Measurements from ENCODE around the gene RIOK1. TPM values are rescaled to one million over a fixed set of nuclear protein-coding genes. Genes with fewer than 3 reads are reported as not detected.
A peak's percentile ranks its signal among the peaks of the same experiment; 100 is the strongest.

Gene RIOK1
- total and polyA plus RNA-seq, 12 donors = 6.0 to 21.1 (median 14.9) TPM

- intact Hi-C loops (cut with DNase I) = loop anchor here in 1 of 2 donors (10.0 kb wide), 1 partner anchor 114 kb away; no protein-coding TSS in a partner anchor
- 0 to 3% (median 1%) methylated on average over 6 to 11 of the region's 11 CpGs for WGBS, 4 donors
Measured at GRCh38 chr6:7389162-7389450, 502 bp upstream of the RIOK1 start.

DNA sequence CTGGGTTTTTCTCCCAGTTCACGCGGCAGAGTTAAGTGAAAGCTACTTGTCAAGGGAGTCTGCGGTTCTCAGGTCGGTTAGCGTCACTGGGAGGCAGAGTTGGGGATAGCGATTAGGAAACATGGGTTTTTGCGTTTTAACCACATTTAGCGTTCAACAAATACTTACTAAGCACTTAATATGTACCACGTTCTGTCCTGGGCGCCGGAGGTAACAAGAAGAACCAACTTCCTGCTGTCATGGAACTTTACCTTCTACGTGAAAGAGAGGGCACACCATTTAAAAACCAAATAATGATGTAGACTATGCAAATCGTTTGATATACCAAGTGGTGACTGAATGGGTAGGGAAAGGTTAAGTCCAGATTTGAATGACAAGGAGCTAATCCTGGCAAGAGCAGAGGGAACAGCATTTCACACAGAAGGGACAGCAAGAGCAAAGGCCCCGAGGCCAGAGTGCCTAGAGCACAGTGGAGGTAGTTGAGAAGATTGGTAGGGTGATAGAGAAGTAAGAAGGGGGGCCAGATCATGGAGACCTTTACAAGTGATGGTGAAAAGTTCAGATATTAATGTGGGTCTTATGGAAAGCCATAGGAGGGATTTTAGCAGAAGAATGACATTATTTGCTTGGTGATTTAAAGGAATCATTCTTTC is 744 bp downstream of the RIOK1 start:
- 2% methylated on average over 14 of the region's 14 CpGs for WGBS, 4 donors
- peak overlapping the region; percentile 29 to 83 (median 76) for H3K4me3 ChIP-seq
- no peak for DNase-seq
- H3K36me3 ChIP-seq (replicated peaks in 1 of 2) = peaks cover 0 to 8% of the 10 kb centered on the region in 2 donors
- intact Hi-C loops (cut with DNase I) = no loop called here
- H3K27ac ChIP-seq = peak overlapping the region; percentile 87 to 93 (median 91)
- H3K4me1 ChIP-seq (replicated peaks in 1 of 2) = peaks cover 11 to 37% of the 10 kb centered on the region in 2 donors
- no peaks in the 10 kb centered on the region for H3K9me3 ChIP-seq (replicated peaks in 1 of 3)
- TF ChIP-seq POLR2A (IDR thresholded peaks at IDR 0.05) (no peak), CTCF (IDR thresholded peaks at IDR 0.05) (no peak)
- H3K27me3 ChIP-seq = no peaks in the 10 kb centered on the region

More at GRCh38 chr6:7389162-7389450, 502 bp upstream of the RIOK1 start:
- Histone ChIP-seq H3K27me3 (no peaks in the 10 kb centered on the region), H3K4me1 (replicated peaks in 1 of 2) (peaks cover 11 to 37% of the 10 kb centered on the region in 2 donors), H3K36me3 (replicated peaks in 1 of 2) (no peaks in the 10 kb centered on the region), H3K4me3 (peak overlapping the region; percentile 17 to 83 (median 76)), H3K9me3 (replicated peaks in 1 of 3) (no peaks in the 10 kb centered on the region), H3K27ac (peak overlapping the region; percentile 87 to 93 (median 91))
- TF ChIP-seq CTCF (IDR thresholded peaks at IDR 0.05) = no peak
- TF ChIP-seq POLR2A (IDR thresholded peaks at IDR 0.05) = no peak
- DNase-seq = peak in 6 of 7 donors; percentile 68 to 84 (median 81)

- WGBS, 4 donors = 70 to 83% (median 80%) methylated on average over 4 of the region's 4 CpGs
- Histone ChIP-seq H3K36me3 (replicated peaks in 1 of 2) (peaks cover 0 to 16% of the 10 kb centered on the region in 2 donors), H3K27ac (no peak overlapping the region), H3K27me3 (no peaks in the 10 kb centered on the region), H3K9me3 (replicated peaks in 1 of 3) (no peaks in the 10 kb centered on the region), H3K4me3 (no peak overlapping the region), H3K4me1 (replicated peaks in 1 of 2) (peaks cover 11 to 37% of the 10 kb centered on the region in 2 donors)
- no peak for TF ChIP-seq POLR2A (IDR thresholded peaks at IDR 0.05)
- no peak for TF ChIP-seq CTCF (IDR thresholded peaks at IDR 0.05)
- intact Hi-C loops (cut with DNase I) = no loop called here
- DNase-seq = no peak
Measured at GRCh38 chr6:7391151-7391550, 1.5 kb downstream of the RIOK1 start.

DNA sequence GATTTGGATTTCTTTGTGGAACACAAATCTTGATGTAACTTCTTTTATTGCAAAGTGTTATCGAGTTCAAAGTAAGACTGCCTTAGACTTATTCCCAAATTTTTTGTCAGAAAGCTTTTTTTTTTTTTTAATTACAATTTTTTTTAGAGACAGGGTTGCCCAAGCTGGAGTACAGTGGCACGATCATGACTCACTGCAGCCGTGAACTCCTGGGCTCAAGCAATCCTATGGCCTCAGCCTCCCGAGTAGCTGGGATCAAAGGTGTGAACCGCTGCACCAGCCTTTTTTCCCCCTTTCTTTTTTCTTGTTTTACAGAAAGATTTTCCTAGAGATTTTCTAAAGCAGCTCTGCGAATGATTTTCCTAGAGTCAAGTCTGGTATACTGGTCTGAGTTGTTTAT is 2.8 kb downstream of the RIOK1 start:
- Histone ChIP-seq H3K27ac (no peak overlapping the region), H3K27me3 (no peaks in the 10 kb centered on the region), H3K4me1 (replicated peaks in 1 of 2) (peaks cover 11 to 37% of the 10 kb centered on the region in 2 donors), H3K36me3 (replicated peaks in 1 of 2) (peaks cover 0 to 21% of the 10 kb centered on the region in 2 donors), H3K4me3 (no peak overlapping the region), H3K9me3 (replicated peaks in 1 of 3) (no peaks in the 10 kb centered on the region)
- intact Hi-C loops (cut with DNase I) = no loop called here
- 58 to 62% (median 60%) methylated on average over 6 of the region's 6 CpGs for WGBS, 4 donors
- DNase-seq = peak; percentile 31 to 72 (median 56)
- no peak for TF ChIP-seq POLR2A (IDR thresholded peaks at IDR 0.05)
- TF ChIP-seq CTCF (IDR thresholded peaks at IDR 0.05) = no peak
